Measurements from ENCODE around the gene RGS10. TPM values are rescaled to one million over a fixed set of nuclear protein-coding genes. Genes with fewer than 3 reads are reported as not detected.

Gene RGS10
- total and polyA plus RNA-seq, 2 experiments from 2014 or later, result 16.8 to 26.8 TPM

DNA sequence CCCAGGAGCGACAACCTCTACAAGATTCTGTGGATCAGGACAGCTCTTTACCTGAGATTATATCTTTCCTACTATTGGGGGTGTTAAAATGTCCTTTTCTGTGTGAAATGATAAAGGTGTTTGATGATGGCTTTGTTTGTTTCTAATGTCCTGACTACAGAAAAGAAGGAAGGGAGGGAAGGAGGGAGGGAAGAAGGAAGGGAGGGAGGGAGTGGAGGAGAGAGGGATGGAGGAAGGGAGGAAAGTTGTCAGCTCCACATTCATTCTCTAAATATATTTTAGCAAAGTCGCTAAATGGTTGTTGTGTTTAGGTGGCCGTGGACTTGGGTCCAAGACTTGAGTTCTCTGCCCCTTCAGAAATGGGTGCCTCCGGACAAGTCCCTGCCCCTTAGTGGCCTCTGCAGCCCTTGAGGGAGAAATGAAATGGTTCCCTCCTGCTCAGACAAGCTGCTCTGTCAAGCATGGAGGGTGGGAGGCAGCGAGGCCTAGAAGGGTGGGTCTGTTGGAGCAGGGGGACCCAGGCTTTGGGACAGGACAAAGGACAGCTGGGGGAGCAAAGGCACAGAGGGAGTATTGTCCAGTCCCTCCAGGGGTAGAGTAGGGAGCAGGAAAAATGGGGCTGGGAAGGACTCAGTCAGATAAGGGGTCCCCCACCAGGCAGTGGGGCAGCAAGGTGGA lies 4.4 kb downstream of the RGS10 start:
- Mint-ChIP-seq H3K4me3 (no peak overlapping the region), H3K4me1 (peaks cover 20% of the 10 kb centered on the region), H3K36me3 (ENCODE audit: low read depth) (no peaks in the 10 kb centered on the region; the same call in 2 of the 3 replicates), H3K27me3 (ENCODE audit: insufficient read depth, low read depth, poor library complexity) (peaks cover 33% of the 10 kb centered on the region), H3K27ac (no peak overlapping the region), H3K9me3 (no peaks in the 10 kb centered on the region)
- Histone ChIP-seq H3K27ac (ENCODE audit: low read depth) (no peak overlapping the region), H3K9me2 (ENCODE audit: insufficient read depth) (no peaks in the 10 kb centered on the region), H3K4me3 (no peak overlapping the region), H3K27me3 (ENCODE audit: insufficient read depth) (peaks cover 31% of the 10 kb centered on the region), H3K4me1 (ENCODE audit: insufficient read depth) (peaks cover 5% of the 10 kb centered on the region; the same call in 1 of the 2 replicates), H3K36me3 (ENCODE audit: insufficient read depth) (no peaks in the 10 kb centered on the region), H2AFZ (no peak overlapping the region), H3F3A (replicated peaks; ENCODE audit: low read depth) (no peaks in the 10 kb centered on the region), H3K4me2 (no peak overlapping the region), H3K79me2 (replicated peaks; ENCODE audit: insufficient read depth) (no peaks in the 10 kb centered on the region), H4K20me1 (replicated peaks; ENCODE audit: insufficient read depth) (no peaks in the 10 kb centered on the region; the same call in 1 of the 2 replicates)
- no peak for ATAC-seq
- no peak for DNase-seq (ENCODE audit: low spot score)
- TF ChIP-seq EZH2phosphoT487 (IDR thresholded peaks at IDR 0.05; ENCODE audit: unreplicated experiment) (no peak), JUNB (IDR thresholded peaks at IDR 0.05; ENCODE audit: unreplicated experiment) (no peak), ZNF114 (CRISPR knock-in tag; IDR thresholded peaks at IDR 0.05) (no peak), STAT1 (IDR thresholded peaks at IDR 0.05; ENCODE audit: unreplicated experiment) (no peak), POLR2AphosphoS5 (IDR thresholded peaks at IDR 0.05; ENCODE audit: low read depth) (no peak), ZNF331 (CRISPR knock-in tag; IDR thresholded peaks at IDR 0.05; ENCODE audit: low read depth) (no peak), NANOG (IDR thresholded peaks at IDR 0.05; ENCODE audit: borderline replicate concordance) (no peak), EZH2 (IDR thresholded peaks at IDR 0.05; ENCODE audit: low read depth, unreplicated experiment) (no peak), CREB1 (CRISPR knock-in tag; IDR thresholded peaks at IDR 0.05; ENCODE audit: low read depth) (no peak)
- TF ChIP-seq, protein P1, sequence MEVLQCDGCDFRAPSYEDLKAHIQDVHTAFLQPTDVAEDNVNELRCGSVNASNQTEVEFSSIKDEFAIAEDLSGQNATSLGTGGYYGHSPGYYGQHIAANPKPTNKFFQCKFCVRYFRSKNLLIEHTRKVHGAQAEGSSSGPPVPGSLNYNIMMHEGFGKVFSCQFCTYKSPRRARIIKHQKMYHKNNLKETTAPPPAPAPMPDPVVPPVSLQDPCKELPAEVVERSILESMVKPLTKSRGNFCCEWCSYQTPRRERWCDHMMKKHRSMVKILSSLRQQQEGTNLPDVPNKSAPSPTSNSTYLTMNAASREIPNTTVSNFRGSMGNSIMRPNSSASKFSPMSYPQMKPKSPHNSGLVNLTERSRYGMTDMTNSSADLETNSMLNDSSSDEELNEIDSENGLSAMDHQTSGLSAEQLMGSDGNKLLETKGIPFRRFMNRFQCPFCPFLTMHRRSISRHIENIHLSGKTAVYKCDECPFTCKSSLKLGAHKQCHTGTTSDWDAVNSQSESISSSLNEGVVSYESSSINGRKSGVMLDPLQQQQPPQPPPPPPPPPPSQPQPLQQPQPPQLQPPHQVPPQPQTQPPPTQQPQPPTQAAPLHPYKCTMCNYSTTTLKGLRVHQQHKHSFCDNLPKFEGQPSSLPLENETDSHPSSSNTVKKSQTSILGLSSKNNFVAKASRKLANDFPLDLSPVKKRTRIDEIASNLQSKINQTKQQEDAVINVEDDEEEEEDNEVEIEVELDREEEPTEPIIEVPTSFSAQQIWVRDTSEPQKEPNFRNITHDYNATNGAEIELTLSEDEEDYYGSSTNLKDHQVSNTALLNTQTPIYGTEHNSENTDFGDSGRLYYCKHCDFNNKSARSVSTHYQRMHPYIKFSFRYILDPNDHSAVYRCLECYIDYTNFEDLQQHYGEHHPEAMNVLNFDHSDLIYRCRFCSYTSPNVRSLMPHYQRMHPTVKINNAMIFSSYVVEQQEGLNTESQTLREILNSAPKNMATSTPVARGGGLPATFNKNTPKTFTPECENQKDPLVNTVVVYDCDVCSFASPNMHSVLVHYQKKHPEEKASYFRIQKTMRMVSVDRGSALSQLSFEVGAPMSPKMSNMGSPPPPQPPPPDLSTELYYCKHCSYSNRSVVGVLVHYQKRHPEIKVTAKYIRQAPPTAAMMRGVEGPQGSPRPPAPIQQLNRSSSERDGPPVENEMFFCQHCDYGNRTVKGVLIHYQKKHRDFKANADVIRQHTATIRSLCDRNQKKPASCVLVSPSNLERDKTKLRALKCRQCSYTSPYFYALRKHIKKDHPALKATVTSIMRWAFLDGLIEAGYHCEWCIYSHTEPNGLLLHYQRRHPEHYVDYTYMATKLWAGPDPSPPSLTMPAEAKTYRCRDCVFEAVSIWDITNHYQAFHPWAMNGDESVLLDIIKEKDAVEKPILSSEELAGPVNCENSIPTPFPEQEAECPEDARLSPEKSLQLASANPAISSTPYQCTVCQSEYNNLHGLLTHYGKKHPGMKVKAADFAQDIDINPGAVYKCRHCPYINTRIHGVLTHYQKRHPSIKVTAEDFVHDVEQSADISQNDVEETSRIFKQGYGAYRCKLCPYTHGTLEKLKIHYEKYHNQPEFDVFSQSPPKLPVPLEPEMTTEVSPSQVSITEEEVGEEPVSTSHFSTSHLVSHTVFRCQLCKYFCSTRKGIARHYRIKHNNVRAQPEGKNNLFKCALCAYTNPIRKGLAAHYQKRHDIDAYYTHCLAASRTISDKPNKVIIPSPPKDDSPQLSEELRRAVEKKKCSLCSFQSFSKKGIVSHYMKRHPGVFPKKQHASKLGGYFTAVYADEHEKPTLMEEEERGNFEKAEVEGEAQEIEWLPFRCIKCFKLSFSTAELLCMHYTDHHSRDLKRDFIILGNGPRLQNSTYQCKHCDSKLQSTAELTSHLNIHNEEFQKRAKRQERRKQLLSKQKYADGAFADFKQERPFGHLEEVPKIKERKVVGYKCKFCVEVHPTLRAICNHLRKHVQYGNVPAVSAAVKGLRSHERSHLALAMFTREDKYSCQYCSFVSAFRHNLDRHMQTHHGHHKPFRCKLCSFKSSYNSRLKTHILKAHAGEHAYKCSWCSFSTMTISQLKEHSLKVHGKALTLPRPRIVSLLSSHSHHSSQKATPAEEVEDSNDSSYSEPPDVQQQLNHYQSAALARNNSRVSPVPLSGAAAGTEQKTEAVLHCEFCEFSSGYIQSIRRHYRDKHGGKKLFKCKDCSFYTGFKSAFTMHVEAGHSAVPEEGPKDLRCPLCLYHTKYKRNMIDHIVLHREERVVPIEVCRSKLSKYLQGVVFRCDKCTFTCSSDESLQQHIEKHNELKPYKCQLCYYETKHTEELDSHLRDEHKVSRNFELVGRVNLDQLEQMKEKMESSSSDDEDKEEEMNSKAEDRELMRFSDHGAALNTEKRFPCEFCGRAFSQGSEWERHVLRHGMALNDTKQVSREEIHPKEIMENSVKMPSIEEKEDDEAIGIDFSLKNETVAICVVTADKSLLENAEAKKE (CRISPR knock-in tag; IDR thresholded peaks at IDR 0.05), result no peak
- TF ChIP-seq, protein P2, sequence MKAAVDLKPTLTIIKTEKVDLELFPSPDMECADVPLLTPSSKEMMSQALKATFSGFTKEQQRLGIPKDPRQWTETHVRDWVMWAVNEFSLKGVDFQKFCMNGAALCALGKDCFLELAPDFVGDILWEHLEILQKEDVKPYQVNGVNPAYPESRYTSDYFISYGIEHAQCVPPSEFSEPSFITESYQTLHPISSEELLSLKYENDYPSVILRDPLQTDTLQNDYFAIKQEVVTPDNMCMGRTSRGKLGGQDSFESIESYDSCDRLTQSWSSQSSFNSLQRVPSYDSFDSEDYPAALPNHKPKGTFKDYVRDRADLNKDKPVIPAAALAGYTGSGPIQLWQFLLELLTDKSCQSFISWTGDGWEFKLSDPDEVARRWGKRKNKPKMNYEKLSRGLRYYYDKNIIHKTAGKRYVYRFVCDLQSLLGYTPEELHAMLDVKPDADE (IDR thresholded peaks at IDR 0.05), result no peak
- TF ChIP-seq, protein P3, sequence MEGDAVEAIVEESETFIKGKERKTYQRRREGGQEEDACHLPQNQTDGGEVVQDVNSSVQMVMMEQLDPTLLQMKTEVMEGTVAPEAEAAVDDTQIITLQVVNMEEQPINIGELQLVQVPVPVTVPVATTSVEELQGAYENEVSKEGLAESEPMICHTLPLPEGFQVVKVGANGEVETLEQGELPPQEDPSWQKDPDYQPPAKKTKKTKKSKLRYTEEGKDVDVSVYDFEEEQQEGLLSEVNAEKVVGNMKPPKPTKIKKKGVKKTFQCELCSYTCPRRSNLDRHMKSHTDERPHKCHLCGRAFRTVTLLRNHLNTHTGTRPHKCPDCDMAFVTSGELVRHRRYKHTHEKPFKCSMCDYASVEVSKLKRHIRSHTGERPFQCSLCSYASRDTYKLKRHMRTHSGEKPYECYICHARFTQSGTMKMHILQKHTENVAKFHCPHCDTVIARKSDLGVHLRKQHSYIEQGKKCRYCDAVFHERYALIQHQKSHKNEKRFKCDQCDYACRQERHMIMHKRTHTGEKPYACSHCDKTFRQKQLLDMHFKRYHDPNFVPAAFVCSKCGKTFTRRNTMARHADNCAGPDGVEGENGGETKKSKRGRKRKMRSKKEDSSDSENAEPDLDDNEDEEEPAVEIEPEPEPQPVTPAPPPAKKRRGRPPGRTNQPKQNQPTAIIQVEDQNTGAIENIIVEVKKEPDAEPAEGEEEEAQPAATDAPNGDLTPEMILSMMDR (conservative IDR thresholded peaks at IDR 0.05; ENCODE audit: low read depth in 2 of 2), result no peak
- TF ChIP-seq, protein P4, sequence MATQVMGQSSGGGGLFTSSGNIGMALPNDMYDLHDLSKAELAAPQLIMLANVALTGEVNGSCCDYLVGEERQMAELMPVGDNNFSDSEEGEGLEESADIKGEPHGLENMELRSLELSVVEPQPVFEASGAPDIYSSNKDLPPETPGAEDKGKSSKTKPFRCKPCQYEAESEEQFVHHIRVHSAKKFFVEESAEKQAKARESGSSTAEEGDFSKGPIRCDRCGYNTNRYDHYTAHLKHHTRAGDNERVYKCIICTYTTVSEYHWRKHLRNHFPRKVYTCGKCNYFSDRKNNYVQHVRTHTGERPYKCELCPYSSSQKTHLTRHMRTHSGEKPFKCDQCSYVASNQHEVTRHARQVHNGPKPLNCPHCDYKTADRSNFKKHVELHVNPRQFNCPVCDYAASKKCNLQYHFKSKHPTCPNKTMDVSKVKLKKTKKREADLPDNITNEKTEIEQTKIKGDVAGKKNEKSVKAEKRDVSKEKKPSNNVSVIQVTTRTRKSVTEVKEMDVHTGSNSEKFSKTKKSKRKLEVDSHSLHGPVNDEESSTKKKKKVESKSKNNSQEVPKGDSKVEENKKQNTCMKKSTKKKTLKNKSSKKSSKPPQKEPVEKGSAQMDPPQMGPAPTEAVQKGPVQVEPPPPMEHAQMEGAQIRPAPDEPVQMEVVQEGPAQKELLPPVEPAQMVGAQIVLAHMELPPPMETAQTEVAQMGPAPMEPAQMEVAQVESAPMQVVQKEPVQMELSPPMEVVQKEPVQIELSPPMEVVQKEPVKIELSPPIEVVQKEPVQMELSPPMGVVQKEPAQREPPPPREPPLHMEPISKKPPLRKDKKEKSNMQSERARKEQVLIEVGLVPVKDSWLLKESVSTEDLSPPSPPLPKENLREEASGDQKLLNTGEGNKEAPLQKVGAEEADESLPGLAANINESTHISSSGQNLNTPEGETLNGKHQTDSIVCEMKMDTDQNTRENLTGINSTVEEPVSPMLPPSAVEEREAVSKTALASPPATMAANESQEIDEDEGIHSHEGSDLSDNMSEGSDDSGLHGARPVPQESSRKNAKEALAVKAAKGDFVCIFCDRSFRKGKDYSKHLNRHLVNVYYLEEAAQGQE (IDR thresholded peaks at IDR 0.05; ENCODE audit: unreplicated experiment), result no peak
